B cell (primary cell): ENCODE measurements around the gene WDR62. TPM values are rescaled to one million over a fixed set of nuclear protein-coding genes. Genes with fewer than 3 reads are reported as not detected.

Experiments
- ATAC-seq: fragments of 200-7000 bp; cut with Tn5 transposase; one replicate; pipeline ENCODE4 v1.10.0; 2021; ENCODE audit warnings: low read depth, mild to moderate bottlenecking, moderate number of reproducible peaks, moderate library complexity
- CTCF ChIA-PET: fragments of 350-600 bp; sonication (Branson Sonifier 250); formaldehyde crosslinking; loops from one replicate; lab custom pipeline; 2021; ENCODE audit warnings: antibody characterized with exemption, inconsistent platforms; lab: Charles Lee
- POLR2A ChIA-PET: fragments of 350-600 bp; sonication (Branson Sonifier 250); formaldehyde crosslinking; loops from one replicate; lab custom pipeline; 2021; ENCODE audit warnings: antibody characterized with exemption; lab: Charles Lee
- DNase-seq: peaks from one replicate; pipeline ENCODE4 v3.0.0; 2013
- H2AFZ ChIP-seq: 2 replicates; pipeline ENCODE4 v1.6.1; 2012; ENCODE audit warnings: mild to moderate bottlenecking, low read depth, low read length; ENCODE audit not compliant: insufficient read depth, poor library complexity, severe bottlenecking
- H3K27ac ChIP-seq, 2 donors: 1 replicate in 1 of 2; 2 replicates in 1 of 2; pipeline ENCODE4 v1.5.1; 2012 to 2013; ENCODE audit warnings: low read length in 2 of 2, mild to moderate bottlenecking in 2 of 2, moderate library complexity in 1 of 2
- H3K27me3 ChIP-seq, 4 experiments: fragments of 200-600 bp in 1 of 4; sonication (generic) in 1 of 4; replicated peaks in 1 of 4; 1 replicate in 2 of 4; 2 replicates in 2 of 4; pipeline versions ENCODE4 v1.6.1 to v1.7.0; 2013 to 2016; ENCODE audit warnings: low read length in 3 of 4, mild to moderate bottlenecking in 2 of 4, mixed read lengths in 1 of 4, moderate library complexity in 1 of 4; ENCODE audit not compliant: insufficient read depth in 4 of 4, control insufficient read depth in 3 of 4; ENCODE audit errors: control extremely low read depth in 1 of 4
- H3K36me3 ChIP-seq, 2 experiments: replicated peaks in 1 of 2; 1 replicate in 1 of 2; 2 replicates in 1 of 2; pipeline versions ENCODE4 v1.6.1 to v1.7.1; 2013; ENCODE audit warnings: low read length in 1 of 2; ENCODE audit not compliant: insufficient read depth in 2 of 2, control insufficient read depth in 1 of 2; ENCODE audit errors: control extremely low read depth in 1 of 2, extremely low read depth in 1 of 2
- H3K4me1 ChIP-seq, 2 donors: fragments of 200-600 bp in 1 of 2; sonication (generic) in 1 of 2; 1 replicate in 1 of 2; 2 replicates in 1 of 2; pipeline versions ENCODE4 v1.5.1 to v1.6.1; 2013 to 2017; ENCODE audit warnings: low read length in 2 of 2; ENCODE audit not compliant: control insufficient read depth in 2 of 2, insufficient read depth in 2 of 2
- H3K4me2 ChIP-seq: replicated peaks from 2 replicates; pipeline ENCODE3; 2012; ENCODE audit warnings: mild to moderate bottlenecking, low read depth, low read length; ENCODE audit not compliant: poor library complexity, severe bottlenecking
- H3K4me3 ChIP-seq, 5 experiments: fragments of 200-600 bp in 1 of 5; sonication (generic) in 1 of 5; 1 replicate in 3 of 5; 2 replicates in 2 of 5; pipeline versions ENCODE4 v1.5.1 to v1.7.0; 2011 to 2016; ENCODE audit warnings: low read length in 4 of 5, mild to moderate bottlenecking in 4 of 5, low read depth in 2 of 5, control low read depth in 1 of 5, moderate library complexity in 1 of 5; ENCODE audit not compliant: insufficient read depth in 1 of 5; ENCODE audit errors: control extremely low read depth in 1 of 5, extremely low read depth in 1 of 5
- H3K79me2 ChIP-seq: fragments of 200-600 bp; sonication (generic); one replicate; pipeline ENCODE4 v1.6.0; 2016; ENCODE audit warnings: low read length; ENCODE audit not compliant: control insufficient read depth, insufficient read depth
- H3K9ac ChIP-seq: fragments of 200-600 bp; sonication (generic); 2 replicates; pipeline ENCODE4 v1.6.1; 2017; ENCODE audit warnings: mild to moderate bottlenecking, low read length, moderate library complexity
- H3K9me3 ChIP-seq, 3 donors: one replicate each; pipeline versions ENCODE4 v1.6.1 to v1.7.1; 2013; ENCODE audit warnings: low read length in 2 of 3; ENCODE audit not compliant: control insufficient read depth in 2 of 3, insufficient read depth in 1 of 3; ENCODE audit errors: control extremely low read depth in 1 of 3
- H4K20me1 ChIP-seq: 2 replicates; pipeline ENCODE4 v1.6.0; 2012; ENCODE audit warnings: mild to moderate bottlenecking, low read length; ENCODE audit not compliant: insufficient read depth, control insufficient read depth, poor library complexity, severe bottlenecking
- H3K27ac Mint-ChIP-seq: one replicate; pipeline ENCODE4 v1.8.0; 2021; ENCODE audit warnings: mixed read lengths
- H3K27me3 Mint-ChIP-seq: one replicate; pipeline ENCODE4 v1.8.0; 2021; ENCODE audit warnings: mixed read lengths
- H3K4me1 Mint-ChIP-seq: one replicate; pipeline ENCODE4 v1.8.0; 2021; ENCODE audit warnings: mixed read lengths
- H3K4me3 Mint-ChIP-seq: one replicate; pipeline ENCODE4 v1.8.0; 2021; ENCODE audit warnings: mixed read lengths
- H3K9me3 Mint-ChIP-seq: one replicate; pipeline ENCODE4 v1.8.0; 2022; ENCODE audit warnings: mixed read lengths; ENCODE audit not compliant: insufficient read depth
- CTCF ChIP-seq: fragments of 200-600 bp; IDR thresholded peaks from one replicate; pipeline ENCODE4 v1.8.0; 2022; ENCODE audit warnings: antibody characterized with exemption, mild to moderate bottlenecking
- EZH2 ChIP-seq: IDR thresholded peaks from 2 replicates; pipeline ENCODE4 v1.6.1; 2012; ENCODE audit warnings: borderline replicate concordance, low read depth, mild to moderate bottlenecking, moderate library complexity, low read length; ENCODE audit not compliant: insufficient read depth, poor library complexity, severe bottlenecking
- WGBS: methylation state at CpG from one replicate; pipeline ENCODE4 v1.1.5; 2013; ENCODE audit warnings: missing lambda C conversion rate; ENCODE audit not compliant: insufficient coverage; 5-methylcytosine and 5-hydroxymethylcytosine counted together
- intact Hi-C: fragments of 100-400 bp; cut with micrococcal nuclease; formaldehyde crosslinking; loops from one replicate; pipeline ENCODE4 v1.10.0; 2022
- polyA plus RNA-seq: library from polyadenylated mRNA; depleted of rRNA; stranded (reverse); fragments of >200 nt; gene quantifications from 2 replicates; pipeline ENCODE4 v1.2.3, GENCODE V29; 2012
- total RNA-seq, 2 donors: library from RNA; stranded (reverse); fragments of 120-200 nt in 1 of 2; gene quantifications; 1 replicate in 1 of 2; 2 replicates in 1 of 2; pipeline versions ENCODE4 v1.2.3 to v1.2.4, GENCODE V29; 2013 to 2022

WDR62 gene
- total and polyA plus RNA-seq, 2 donors (not counting 1 experiment from before 2014, with no cell fraction given): 1.8 to 1.9 TPM

DNA sequence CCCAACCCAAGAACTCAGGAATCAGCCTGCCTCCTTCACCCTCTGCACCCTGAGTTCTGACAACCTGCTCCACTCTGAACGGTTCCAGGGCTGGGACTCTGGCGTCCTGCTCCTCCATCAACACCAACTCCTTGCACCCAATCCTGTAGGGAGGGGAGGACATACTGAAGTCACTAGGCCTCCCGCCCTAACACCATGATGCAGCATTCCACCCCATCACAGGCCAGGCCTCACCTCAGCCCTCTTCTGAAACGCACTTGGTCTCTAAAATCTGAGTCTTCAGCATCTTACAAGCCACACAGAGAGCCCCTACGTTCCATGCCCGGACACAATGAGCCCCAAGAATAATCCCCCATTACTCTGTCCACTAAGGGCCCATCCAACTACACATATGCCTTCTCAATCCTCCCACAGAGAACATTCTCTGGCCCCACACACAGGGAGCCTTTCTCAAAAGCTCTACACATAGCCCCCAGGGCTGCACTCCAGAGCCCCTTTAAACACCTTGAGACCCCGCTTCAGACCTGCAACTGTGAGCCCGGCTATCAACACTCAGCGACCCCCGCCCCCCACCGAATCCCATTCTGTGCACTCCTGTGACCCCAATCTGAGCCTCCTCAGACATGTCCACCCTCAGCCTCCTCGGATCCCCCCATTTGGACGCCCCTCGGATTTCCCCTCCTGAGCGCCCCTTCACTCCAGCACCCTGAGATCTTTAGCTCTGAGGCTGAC lies 41.3 kb upstream of the WDR62 start:
- Histone ChIP-seq H3K79me2 (peaks cover 13% of the 10 kb centered on the region), H4K20me1 (no peaks in the 10 kb centered on the region), H3K4me3 (peak overlapping the region; percentile 67 to 94 (median 72)), H3K27ac (peak overlapping the region; percentile 70 to 86), H3K4me1 (peaks cover 20 to 27% of the 10 kb centered on the region in 2 donors), H2AFZ (peak overlapping the region; percentile 94), H3K4me2 (peak overlapping the region; percentile 92), H3K36me3 (no peaks in the 10 kb centered on the region), H3K9ac (peak overlapping the region; percentile 85), H3K9me3 (no peaks in the 10 kb centered on the region), H3K27me3 (peaks cover 0 to 12% (median 1%) of the 10 kb centered on the region in 4 experiments)
- no peak for TF ChIP-seq EZH2
- no peak for TF ChIP-seq CTCF
- DNase-seq (no peak), ATAC-seq (no peak)
- intact Hi-C loops: loop anchor here (1.0 kb wide), 6 partner anchors 18 to 268 kb away; partner anchors contain the start of genes PSENEN, SDHAF1, TBCB and THAP8
- H3K27ac Mint-ChIP-seq: peak overlapping the region; percentile 93
- ChIA-PET POLR2A (interaction anchor here (0.6 to 1.7 kb wide), 4 partner anchors 20 to 361 kb away, joined by 4 to 9 read pairs (median 6); partner anchors contain the start of genes POLR2I and THAP8), CTCF (interaction anchor here (1.4 kb wide), 1 partner anchor 19 kb away, joined by 4 read pairs; the partner anchor contains the start of gene SDHAF1)
- H3K9me3 Mint-ChIP-seq: no peaks in the 10 kb centered on the region
- 34% methylated on average over 14 of the region's 15 CpGs for WGBS
- peak overlapping the region; percentile 99 for H3K4me3 Mint-ChIP-seq
- no peaks in the 10 kb centered on the region for H3K27me3 Mint-ChIP-seq
- peaks cover 31% of the 10 kb centered on the region for H3K4me1 Mint-ChIP-seq
